ENCODE measurements around the gene MORN1.

DNA sequence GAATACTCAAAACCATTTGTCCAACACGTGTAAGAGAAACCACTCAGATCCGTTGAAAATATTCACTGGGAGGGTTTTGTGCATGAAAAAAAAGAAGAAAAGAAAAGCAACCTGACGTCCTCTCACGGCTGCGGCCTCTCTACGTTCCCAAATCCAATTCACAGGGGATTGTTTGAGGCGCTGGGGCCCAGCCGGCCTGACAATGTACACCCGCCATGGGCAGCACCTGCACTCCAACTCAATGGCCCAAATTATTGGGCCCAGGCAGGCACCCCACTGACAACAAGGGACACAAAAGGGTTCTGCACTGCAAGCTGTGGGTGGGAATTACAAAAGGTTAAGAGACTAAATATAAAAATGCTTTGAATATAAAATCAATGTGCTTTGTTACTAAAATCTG, 41.5 kb downstream of the MORN1 start:
- TF ChIP-seq, protein P1, sequence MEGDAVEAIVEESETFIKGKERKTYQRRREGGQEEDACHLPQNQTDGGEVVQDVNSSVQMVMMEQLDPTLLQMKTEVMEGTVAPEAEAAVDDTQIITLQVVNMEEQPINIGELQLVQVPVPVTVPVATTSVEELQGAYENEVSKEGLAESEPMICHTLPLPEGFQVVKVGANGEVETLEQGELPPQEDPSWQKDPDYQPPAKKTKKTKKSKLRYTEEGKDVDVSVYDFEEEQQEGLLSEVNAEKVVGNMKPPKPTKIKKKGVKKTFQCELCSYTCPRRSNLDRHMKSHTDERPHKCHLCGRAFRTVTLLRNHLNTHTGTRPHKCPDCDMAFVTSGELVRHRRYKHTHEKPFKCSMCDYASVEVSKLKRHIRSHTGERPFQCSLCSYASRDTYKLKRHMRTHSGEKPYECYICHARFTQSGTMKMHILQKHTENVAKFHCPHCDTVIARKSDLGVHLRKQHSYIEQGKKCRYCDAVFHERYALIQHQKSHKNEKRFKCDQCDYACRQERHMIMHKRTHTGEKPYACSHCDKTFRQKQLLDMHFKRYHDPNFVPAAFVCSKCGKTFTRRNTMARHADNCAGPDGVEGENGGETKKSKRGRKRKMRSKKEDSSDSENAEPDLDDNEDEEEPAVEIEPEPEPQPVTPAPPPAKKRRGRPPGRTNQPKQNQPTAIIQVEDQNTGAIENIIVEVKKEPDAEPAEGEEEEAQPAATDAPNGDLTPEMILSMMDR (IDR thresholded peaks at IDR 0.05; ENCODE audit: low read length): no peak
- TF ChIP-seq EZH2 (IDR thresholded peaks at IDR 0.05; ENCODE audit: borderline replicate concordance, low read length): no peak

Data from OCI-LY1 (cell line).